GM10847 (cell line): ENCODE measurements around the gene RALGPS2.

Experiments
- POLR2A ChIP-seq: IDR thresholded peaks from 2 replicates; pipeline ENCODE4 v1.6.1; 2011; ENCODE audit not compliant: insufficient read length; ENCODE audit errors: extremely low read depth

RALGPS2 gene

DNA sequence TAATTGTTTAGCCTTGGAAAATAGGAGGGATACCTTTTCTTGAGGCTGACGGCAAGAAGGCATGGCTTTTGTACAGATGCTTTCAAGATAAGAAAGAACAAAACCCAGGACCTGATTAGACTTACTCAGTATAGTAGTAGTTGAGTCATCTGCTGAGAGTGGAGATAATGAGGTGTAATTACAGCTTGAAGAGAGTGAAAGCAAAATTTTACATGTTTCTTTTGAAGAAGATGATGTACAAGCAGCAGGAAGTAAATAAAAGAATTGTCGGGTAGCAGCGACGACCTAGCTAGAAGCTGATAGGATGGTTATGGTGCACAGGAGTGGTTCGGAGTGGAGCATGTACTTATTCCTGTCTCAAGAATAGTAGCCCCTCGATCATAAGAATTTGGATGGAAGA, 139.3 kb downstream of the RALGPS2 start:
- no peak for TF ChIP-seq POLR2A

DNA sequence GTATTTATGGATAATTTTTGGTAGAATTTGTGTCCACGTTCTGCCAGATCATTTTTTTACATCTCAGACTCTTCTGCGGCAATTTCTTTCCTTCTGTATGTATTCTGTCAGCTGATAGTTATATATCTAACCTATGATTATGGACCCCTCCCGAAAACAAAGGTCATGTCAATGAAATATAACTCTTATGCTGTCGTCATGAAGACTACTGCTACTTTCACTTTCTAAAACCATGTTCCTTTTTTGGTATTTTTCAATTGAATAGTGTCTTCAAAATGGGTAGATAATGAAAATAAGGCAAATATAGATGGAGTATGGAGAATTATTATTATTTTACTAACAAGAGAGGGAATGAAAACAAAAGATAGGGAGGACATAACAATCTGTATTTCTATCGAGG, 142.6 kb downstream of the RALGPS2 start:
- no peak for TF ChIP-seq POLR2A

DNA sequence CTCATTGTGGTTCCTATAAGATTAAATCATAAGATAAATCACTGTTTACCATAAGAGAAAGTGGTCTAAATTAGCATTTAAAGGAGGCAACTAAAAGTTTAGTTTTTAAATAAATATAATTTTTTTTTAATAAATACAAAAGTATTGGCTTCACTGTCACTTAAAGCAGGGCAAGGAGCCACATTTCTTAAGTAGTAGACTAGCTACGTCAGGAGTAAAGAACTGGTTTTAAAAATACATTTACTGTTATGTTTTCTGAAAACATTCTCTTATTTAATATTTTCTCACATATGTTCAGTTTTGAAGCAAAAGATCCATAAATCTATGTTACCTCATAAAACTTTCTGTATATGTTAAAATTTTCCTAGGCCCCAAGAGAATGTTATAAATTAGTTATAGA, 143.7 kb downstream of the RALGPS2 start:
- no peak for TF ChIP-seq POLR2A

DNA sequence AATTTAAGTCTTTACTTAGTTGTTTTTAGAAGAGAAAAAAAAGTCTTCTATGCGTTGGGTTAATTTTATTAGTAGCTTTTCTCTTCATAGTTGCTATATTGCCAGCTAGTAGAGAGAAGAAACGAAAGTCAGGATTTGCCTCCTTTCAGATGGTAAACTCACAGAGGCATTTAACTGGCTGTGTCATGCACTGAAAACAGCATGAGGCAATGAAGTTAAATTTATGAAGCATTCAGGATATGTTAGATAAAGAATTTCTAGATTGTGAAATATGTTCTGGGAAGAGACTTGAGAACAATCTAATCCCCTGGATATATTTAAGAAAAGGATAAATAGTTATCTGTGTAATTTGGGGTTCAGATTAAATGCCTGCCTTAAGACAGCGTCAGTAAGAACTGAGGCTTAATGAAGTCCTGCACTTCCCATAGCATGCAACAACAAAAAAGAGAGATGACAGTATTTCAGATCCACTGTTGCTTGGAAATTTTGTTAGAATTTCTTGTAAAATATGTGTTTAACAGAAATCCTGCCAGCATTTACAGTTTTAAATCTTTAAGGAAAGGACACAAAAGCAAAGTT, 144.2 kb downstream of the RALGPS2 start:
- no peak for TF ChIP-seq POLR2A

DNA sequence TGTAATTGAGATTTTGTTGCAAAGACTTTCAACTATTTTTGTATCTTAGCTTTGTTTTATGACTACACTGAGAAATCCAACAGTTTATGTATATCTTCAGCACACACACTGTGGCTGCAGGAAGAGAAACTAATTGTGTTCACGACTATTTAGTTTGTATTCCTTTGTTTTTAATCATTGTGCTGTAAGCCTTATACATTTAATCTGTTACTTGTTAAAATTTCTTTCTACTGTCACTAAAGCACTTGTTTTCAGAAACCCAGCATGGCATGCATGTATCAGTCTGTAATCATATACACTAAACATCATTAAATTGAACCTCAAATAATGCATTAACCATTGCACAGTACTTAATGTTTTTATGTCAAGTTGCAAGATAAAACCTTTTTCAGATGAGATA, 145.2 kb downstream of the RALGPS2 start:
- TF ChIP-seq POLR2A: no peak

DNA sequence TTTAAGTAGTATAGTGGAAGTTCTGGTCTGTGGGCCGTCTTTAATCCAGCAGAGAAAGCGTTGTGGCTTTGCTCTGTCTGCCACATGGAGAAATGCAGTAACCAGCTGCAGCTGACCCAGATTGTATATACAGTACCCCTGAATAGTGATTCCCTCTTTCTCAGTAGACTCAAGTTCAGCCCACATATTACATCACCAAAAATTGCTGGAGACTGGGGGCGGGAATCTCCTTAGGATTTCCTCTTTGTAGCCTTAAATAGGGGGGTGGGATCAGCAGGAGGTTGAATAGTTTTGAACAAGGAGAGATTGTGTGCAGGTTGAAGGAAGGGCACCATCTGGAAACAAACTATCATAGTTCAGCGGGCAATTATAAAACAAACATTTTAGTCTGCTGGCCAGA, 145.9 kb downstream of the RALGPS2 start, which contains the start of gene ANGPTL1:
TSS of gene ANGPTL1 (minus strand) at position 134 of the 400 bp plus-strand sequence. CDS start 5,301 bp downstream, outside the sequence.
- TF ChIP-seq POLR2A: no peak

DNA sequence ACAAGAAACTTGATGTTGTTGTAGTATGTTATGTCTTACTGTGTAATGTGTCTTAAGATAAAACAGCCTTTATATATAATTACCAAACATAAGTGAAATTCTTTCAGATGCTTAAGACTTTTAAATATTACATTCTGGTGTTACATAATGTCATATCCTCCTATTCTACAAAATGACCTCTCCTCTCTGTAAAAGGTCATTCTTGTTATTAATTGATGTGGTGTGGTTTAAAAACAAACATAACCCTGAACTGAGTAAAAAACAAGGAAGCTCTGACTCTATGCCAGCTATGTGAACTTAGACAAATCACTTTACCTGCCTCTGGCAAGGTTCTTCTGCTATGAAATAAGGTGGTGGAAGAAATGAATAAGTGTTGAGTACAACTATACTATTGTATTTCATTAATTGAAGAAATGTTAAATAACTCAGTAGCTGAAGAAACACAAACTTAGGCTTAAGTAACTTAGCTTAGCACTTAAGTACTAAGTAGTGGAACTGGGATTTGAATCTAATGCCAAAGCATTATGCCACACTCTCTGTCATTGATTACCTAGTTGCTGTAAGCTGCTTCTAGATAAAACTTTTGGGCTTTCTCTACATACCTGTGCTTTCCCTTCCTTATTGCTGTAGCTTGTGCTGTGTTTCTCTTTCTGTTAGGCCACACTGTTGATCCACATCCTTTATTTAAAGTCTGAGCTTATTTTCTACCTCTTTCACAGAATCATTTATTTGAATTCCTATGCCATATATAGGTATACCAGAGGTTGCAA, 146.7 kb downstream of the RALGPS2 start:
- no peak for TF ChIP-seq POLR2A

DNA sequence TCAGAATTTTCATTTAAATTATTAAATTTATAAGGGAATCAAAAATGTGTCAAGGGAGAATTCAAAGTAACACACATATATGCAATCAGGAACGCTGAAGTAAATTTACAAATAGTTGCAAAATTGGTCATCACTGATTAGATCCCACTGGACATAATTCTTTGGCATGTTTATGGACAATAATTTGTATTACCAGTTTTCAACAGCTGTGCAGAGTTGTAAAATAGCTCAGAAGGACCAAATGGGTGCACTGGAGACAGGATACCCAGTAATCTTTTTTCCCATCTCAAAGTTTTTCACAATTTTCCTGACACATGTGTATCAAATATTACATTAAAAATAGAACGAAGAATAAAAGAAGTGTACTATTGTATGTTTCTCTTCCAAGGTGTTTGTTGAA, 149.9 kb downstream of the RALGPS2 start:
- no peak for TF ChIP-seq POLR2A

DNA sequence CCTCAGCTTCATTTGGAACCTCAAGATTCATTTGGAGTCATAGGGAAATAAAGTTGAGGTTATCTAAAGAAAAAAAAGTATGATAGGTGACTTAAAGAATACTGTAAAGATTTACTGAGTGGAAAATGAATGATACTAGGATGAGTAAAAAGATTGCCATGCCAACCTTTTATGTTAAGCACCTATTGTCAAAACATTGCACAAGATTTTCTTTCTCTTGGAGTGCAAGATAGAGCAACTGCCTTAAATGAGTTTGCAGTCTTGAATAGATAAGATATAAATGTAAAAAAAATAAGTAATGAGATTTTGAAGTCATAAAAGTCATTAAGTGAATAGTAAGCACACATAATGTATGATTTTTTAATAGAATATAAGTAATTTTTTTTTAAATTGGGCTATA, 150.9 kb downstream of the RALGPS2 start:
- TF ChIP-seq POLR2A: no peak

DNA sequence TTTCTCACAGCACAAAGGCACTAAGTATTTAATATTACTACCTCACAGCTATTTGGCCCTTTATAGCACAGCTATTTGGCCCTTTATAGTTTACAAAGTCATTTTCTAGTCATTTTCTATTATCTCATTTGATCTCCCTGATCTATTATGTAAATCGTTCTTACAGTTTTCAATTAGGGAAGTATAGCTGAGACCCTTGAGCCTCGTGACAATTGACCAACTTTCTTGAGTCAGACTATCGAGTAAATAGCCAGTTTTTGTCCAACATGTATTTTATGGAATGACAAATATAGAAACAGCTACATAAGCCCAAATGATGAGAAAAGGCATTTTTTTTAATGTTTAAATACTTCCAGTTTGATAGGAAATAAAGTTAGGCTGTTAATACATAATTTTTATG, 152.9 kb downstream of the RALGPS2 start:
- no peak for TF ChIP-seq POLR2A

DNA sequence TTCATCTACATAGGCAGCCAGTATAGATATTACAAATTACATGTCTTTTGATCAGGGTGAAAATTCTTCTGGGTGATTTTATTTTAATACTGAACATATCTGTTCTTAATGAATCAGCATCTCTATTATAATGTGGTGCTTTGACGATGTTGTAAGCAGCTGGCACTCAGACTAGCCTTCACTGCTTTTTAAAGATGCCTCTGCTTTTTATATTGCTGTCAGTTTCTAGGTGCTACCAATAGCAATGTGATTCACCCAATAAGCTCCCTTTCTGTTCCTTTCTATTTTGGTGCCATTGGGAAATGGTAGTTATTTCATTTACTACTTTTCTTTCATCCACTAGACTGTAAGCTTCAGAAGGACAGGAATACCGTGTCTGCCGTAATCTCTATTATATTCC, 156.9 kb downstream of the RALGPS2 start:
- TF ChIP-seq POLR2A: no peak

DNA sequence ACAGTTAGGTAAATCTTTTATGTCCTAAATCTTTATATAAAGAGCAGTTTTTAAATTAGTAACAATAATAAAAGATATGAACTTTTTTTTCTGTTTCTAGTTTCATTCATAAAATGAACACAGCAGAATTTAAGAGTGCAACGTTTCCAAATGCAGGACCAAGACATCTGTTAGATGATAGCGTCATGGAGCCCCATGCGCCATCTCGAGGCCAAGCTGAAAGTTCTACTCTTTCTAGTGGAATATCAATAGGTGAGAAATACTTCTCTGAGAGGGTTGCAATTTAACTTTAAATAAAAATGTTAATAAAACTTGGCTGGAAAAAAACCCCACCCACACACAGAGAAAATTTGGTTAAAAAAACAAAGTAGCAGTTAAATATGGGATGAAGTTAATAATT, 160.8 kb downstream of the RALGPS2 start:
- no peak for TF ChIP-seq POLR2A

DNA sequence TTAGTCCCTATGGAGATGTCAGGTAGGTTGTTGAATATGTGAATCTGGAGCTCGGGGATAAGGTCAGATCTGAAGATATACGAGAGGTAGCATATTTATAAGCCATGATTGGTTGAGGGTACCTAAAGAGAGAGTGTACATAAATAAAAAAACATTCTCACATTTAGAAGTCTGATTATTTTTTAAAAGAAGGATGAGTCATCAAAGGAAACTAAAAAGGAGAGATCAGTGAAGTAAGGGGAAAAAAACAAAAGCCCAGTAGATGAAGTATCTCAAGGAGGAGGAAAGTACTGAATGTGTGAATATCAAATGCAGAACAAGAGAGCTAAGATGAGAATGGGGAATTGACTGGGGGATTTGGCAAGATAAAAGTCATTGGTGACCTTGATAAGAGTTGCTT, 161.5 kb downstream of the RALGPS2 start:
- no peak for TF ChIP-seq POLR2A

DNA sequence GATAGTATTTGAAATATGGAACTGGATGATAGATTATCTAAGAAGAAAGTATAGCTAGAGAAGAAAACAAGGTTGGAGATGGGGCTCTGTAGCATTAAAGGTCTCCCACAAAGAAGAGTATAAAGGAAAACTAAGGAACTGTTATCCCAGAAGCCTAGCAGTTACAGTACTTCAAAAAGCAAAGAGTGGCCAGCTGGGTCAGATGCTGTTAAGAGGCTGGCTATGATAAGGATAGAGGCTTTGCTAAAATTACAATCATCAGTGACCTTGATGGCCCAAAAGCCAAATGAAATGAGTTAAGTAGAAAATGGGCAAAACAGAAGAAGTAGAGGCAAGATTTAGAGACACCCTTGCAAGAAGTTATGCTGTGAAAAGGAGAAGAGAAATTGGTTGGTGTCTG, 170.9 kb downstream of the RALGPS2 start:
- no peak for TF ChIP-seq POLR2A

DNA sequence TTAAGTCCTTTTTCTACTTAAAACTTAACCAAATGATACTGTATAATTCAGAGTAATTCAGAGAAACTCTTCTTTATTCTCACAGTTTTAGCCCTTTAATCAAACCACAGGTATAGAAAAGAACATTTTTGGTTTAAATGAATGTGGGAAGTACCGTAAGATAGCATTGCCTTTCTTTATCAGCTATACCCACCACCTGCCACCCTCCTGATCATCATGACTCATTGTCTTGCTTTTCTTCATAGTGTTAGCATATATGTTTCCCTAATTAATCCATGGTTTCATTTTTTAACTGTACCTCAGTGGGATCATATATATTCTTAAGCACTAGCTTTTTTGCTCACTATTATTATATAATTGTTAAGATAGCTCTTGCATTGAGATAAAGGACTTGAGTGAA, 173.4 kb downstream of the RALGPS2 start:
- no peak for TF ChIP-seq POLR2A

DNA sequence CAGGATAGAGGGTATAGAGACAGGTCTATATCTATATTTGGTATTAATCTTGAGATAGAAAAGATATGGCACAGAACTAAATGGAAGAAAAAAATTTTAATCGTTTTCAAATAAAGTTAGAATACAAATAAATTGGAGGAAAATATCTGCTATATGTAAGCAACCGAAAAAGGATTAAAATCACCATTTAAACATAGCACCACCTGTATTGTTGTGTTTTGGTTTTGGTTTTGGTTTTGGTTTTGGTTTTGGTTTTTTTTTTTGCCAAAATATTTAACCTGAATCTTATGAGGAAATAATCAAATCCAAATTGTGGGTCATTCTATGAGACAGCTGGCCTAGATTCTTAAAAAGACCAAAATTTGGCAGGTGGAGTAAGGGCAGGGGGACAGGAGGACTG, 174.4 kb downstream of the RALGPS2 start:
- no peak for TF ChIP-seq POLR2A

DNA sequence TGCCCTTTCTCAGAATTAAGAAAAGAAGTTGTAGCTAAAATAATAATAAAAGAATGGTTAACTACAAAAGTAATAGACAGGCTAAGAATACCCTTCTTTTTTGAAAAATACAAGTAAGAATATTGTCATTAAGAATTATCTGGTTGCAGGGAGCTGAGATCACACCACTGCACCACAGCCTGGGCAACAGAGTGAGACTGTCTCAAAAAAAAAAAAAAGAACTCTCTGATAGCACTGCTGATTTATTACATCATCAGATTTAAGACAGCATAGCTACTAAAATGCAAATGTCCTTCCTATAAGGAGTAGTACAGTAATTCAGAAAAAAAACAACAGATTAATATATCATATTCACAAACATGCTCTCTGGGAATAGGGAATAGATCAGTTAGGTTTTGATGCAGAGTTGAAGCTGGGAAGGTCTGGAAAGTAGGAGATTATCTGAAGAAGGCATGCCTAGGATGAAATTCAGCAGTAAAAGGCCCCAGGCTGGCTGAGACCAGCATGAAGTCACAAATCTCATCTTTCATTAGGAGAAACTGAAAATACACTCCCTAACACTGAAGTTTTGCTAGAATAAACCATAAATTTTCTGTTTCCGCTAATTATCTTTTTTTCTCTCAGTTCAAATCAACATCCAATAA, 176.6 kb downstream of the RALGPS2 start:
- no peak for TF ChIP-seq POLR2A

DNA sequence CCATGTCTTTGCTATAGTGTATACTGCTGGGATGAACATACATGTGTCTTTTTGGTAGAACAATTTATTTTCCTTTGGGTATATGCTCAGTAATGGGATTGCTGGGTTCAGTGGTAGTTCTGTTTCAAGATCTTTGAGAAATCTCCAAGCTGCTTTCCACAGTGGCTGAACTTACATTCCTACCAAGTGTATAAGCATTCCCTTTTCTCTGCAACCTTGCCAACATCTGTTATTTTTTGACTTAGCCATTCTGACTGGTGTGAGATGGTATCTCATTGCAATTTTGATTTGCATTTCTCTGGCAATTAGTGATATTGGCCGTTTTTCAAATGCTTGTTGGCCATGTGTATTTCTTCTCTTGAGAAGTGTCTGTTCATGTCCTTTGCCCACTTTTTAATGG, 183.3 kb downstream of the RALGPS2 start:
- no peak for TF ChIP-seq POLR2A
